ACC112 (cell line): ENCODE data around the gene FAM107A.
"Not testable (repeated sequence)": the region's sequence is repeated elsewhere in the genome, so short reads cannot be mapped to it uniquely, and the experiment has no call there.

Source experiments
- H2AFZ ChIP-seq: fragments of 200-600 bp; sonication (generic); one replicate; pipeline ENCODE4 v1.6.0; 2017; ENCODE audit warnings: antibody characterized with exemption, low read length; ENCODE audit not compliant: unreplicated experiment
- H3K27ac ChIP-seq: fragments of 200-600 bp; sonication (generic); 2 replicates; pipeline ENCODE4 v1.5.1; 2014; ENCODE audit warnings: low read depth, mild to moderate bottlenecking, antibody characterized with exemption, low read length, moderate library complexity
- H3K27me3 ChIP-seq: fragments of 200-600 bp; sonication (generic); 2 replicates; pipeline ENCODE4 v1.6.1; 2014; ENCODE audit warnings: mild to moderate bottlenecking, antibody characterized with exemption, low read length, moderate library complexity, mixed read lengths; ENCODE audit not compliant: insufficient read depth
- H3K36me3 ChIP-seq: fragments of 200-600 bp; sonication (generic); 2 replicates; pipeline ENCODE4 v1.6.1; 2016; ENCODE audit warnings: mild to moderate bottlenecking, antibody characterized with exemption, low read length, moderate library complexity, mixed read lengths; ENCODE audit not compliant: insufficient read depth
- H3K4me1 ChIP-seq: fragments of 200-600 bp; sonication (generic); one replicate; pipeline ENCODE4 v1.6.1; 2016; ENCODE audit warnings: low read length, mixed read lengths; ENCODE audit not compliant: insufficient read depth, unreplicated experiment, control insufficient read depth
- H3K4me3 ChIP-seq: fragments of 200-600 bp; sonication (generic); 2 replicates; pipeline ENCODE4 v1.5.1; 2014; ENCODE audit warnings: mild to moderate bottlenecking, low read depth, low read length
- H3K79me2 ChIP-seq: fragments of 200-600 bp; sonication (generic); one replicate; pipeline ENCODE4 v1.6.0; 2016; ENCODE audit warnings: low read length; ENCODE audit not compliant: control insufficient read depth, unreplicated experiment, insufficient read depth

Gene FAM107A

DNA sequence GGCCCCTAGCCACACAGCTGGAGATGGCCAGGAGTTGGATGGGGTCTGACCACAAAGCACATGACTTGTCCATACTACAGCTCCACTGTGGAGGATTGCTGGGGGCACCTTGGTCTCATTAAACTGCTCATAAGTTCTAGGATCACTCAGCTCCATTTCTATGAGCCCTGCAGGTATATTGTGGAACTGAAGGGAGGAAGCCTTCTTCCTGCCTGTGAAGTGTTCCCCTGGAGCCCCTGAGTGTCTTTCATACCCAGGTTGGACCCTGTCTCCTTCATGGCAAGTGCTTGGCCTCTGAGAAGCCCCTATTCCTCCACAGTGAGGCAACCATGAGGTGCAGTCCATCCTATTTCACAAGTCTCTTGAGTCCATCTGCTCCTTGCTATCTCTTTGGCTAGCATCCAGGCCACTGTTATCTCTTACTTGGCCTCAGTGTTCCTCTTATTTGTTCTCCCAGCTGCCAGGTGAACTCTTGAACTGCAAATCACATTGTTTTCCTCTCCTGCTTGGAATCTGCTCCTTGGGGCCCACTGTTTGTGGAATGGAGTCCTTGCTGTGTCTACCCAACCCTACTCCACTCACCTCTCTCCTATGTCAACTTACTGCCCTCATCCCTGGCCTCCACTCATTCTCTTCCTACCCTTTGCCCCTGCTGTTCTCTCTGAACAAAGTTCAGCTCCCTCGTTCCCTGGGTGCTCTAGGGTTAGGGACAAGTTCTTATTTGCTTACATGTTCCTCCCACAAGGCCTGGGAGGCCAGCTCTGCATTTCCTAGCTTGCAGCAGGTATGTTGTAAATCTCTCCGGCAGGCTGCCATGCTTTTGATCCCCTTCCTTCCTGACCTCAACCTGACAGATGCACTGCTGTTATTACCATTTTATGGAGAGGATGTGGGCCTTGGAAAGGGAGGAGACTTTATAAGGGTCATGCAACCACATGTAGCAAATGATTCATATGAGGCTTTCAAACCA, 41.4 kb downstream of the FAM107A start:
- H3K27ac ChIP-seq, result no peak overlapping the region
- H3K36me3 ChIP-seq, result no peaks in the 10 kb centered on the region
- no peaks in the 10 kb centered on the region for H3K27me3 ChIP-seq
- H3K4me3 ChIP-seq, result peak overlapping the region; percentile 71
- no peak overlapping the region for H2AFZ ChIP-seq
- peaks cover 19% of the 10 kb centered on the region for H3K4me1 ChIP-seq
- no peaks in the 10 kb centered on the region for H3K79me2 ChIP-seq

DNA sequence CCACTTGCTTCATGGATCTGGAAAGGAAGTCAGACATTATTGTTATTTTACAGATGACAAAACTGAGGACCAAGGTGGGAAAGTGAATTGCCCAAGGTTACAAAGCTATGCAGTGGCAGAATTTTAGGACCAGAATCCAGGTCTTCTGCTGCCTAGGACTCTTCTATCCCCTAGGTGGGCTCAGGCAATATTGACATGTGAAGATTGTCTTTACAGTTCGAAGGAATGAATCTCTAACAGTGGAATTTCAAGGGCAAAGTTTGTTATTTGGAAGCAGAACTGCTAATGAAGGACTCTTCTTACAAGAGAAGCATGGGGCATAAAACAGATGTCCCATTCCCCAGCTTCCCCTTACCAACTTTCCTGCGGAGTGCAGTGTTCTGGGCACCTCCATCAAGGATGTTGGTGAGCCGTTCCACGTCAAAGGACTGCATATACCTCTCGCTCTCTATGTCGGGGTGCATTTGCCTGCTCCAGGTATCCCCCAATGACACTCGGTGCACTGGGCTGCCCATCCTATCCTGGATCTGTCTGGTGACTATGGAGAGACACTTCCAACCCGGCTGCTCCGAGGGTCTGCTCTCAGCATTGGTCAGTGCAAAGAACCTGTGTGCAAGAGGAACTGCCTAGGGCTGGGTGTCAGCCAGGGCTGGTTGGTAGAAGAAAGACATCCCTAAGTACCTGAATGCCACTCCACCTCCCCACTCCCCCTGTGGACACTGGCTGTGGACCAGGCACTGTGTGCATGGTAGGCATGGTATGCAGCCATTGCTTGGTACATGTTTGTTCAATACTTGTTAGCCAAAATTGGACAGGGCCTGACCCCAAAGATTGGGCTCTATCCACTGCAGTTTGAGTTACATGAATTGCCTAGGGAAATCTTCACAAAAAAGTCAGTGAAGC, 42.3 kb downstream of the FAM107A start:
- no peaks in the 10 kb centered on the region for H3K79me2 ChIP-seq
- peaks cover 19% of the 10 kb centered on the region for H3K4me1 ChIP-seq
- no peak overlapping the region for H2AFZ ChIP-seq
- no peaks in the 10 kb centered on the region for H3K27me3 ChIP-seq
- H3K36me3 ChIP-seq, result no peaks in the 10 kb centered on the region
- no peak overlapping the region for H3K27ac ChIP-seq
- no peak overlapping the region for H3K4me3 ChIP-seq

DNA sequence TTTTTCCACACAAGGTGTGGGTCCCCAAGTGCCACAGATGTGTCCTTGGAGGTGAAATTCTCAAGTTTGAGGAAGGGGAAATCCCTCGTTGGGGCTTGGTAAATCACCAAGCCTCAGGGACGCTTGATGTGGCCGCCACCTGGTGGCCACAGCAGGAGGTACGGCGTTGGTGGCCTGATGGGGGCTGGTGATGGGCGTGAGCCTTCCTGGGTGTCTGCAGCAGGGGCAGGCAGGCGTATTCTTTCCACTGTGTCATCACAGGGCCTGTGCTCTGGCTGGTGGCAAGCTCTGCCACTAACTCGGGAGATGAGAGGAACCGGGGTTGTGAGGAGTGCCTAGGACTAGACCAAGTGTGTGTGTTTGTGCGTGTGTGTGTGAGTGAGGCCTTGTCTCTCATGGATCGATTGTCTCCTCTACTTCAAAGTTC, 44.4 kb downstream of the FAM107A start:
- Histone ChIP-seq H3K4me1 (peaks cover 30% of the 10 kb centered on the region), H3K79me2 (no peaks in the 10 kb centered on the region), H3K27me3 (no peaks in the 10 kb centered on the region), H3K27ac (no peak overlapping the region), H3K4me3 (no peak overlapping the region), H3K36me3 (no peaks in the 10 kb centered on the region), H2AFZ (no peak overlapping the region)

DNA sequence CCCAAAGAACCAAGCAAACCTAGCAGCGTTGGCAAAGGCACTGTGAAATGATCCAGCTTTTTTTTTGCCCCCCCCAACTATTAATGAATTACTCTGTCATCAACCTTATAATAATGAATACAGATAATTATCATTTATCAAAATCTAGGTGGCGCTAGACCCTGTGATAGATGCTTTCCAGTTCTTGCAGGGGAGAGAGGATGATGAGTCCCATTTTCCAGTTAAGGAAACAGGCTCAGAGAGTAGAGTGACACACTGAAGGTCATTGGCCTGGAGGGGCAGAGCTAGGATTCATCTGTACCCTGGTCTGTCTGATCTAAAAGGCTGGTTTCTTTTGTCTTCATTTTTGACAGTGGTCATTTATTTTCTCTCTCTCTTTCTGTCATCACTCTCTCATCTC, 45.2 kb downstream of the FAM107A start:
- Histone ChIP-seq H3K27ac (no peak overlapping the region), H2AFZ (no peak overlapping the region), H3K79me2 (no peaks in the 10 kb centered on the region), H3K4me1 (peaks cover 24% of the 10 kb centered on the region), H3K27me3 (no peaks in the 10 kb centered on the region), H3K4me3 (no peak overlapping the region), H3K36me3 (no peaks in the 10 kb centered on the region)

DNA sequence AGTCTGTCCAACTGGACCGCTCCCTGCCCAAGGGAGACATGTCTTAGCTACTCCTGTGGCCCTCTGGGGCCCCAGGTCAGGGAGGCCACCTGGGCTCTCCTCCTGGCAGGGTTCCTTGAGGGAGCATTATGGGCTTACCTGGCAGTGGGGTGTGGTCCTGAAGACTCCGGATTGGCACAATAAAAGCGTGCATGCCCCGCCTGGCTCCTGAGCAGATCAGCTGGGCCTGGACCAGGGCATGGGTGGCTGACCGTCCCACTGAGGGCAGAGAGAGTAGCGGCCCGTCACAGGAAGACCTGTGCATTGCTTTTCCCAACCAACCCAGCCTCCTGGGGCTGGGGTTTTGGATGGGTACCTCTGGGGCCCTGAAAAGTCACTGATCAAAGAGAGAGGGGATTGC, 45.6 kb downstream of the FAM107A start:
- no peak overlapping the region for H3K27ac ChIP-seq
- H3K79me2 ChIP-seq, result no peaks in the 10 kb centered on the region
- H3K4me1 ChIP-seq, result peaks cover 20% of the 10 kb centered on the region
- no peaks in the 10 kb centered on the region for H3K36me3 ChIP-seq
- no peak overlapping the region for H2AFZ ChIP-seq
- no peaks in the 10 kb centered on the region for H3K27me3 ChIP-seq
- H3K4me3 ChIP-seq, result no peak overlapping the region

DNA sequence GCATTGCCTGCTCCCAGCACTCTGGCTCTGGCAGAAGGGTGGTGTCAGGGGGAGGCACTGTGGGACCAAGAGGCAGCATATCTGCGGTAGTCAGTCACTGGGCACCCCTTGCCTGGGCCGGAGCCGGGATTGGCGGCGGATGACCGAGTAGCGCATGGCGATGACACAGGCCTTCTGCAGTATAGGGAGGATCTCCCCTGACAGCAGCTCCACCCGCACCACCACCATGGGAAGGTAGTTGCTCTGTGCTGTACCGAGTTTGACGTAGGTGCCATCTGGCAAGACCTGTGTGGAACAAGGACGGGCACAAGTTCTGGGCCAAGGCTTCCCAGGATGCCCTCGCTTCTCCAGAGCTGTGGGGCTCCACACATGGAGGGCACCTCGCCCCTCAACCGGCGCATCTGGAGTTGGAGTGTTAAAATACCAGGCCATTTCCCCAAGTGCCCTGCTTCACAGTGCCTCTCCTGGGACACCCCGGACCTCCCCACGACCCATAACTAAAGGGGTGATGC, 46.8 kb downstream of the FAM107A start:
- H3K79me2 ChIP-seq, result no peaks in the 10 kb centered on the region
- no peak overlapping the region for H3K4me3 ChIP-seq
- H3K4me1 ChIP-seq, result peaks cover 19% of the 10 kb centered on the region
- H2AFZ ChIP-seq, result no peak overlapping the region
- H3K36me3 ChIP-seq, result no peaks in the 10 kb centered on the region
- H3K27ac ChIP-seq, result no peak overlapping the region
- H3K27me3 ChIP-seq, result no peaks in the 10 kb centered on the region

DNA sequence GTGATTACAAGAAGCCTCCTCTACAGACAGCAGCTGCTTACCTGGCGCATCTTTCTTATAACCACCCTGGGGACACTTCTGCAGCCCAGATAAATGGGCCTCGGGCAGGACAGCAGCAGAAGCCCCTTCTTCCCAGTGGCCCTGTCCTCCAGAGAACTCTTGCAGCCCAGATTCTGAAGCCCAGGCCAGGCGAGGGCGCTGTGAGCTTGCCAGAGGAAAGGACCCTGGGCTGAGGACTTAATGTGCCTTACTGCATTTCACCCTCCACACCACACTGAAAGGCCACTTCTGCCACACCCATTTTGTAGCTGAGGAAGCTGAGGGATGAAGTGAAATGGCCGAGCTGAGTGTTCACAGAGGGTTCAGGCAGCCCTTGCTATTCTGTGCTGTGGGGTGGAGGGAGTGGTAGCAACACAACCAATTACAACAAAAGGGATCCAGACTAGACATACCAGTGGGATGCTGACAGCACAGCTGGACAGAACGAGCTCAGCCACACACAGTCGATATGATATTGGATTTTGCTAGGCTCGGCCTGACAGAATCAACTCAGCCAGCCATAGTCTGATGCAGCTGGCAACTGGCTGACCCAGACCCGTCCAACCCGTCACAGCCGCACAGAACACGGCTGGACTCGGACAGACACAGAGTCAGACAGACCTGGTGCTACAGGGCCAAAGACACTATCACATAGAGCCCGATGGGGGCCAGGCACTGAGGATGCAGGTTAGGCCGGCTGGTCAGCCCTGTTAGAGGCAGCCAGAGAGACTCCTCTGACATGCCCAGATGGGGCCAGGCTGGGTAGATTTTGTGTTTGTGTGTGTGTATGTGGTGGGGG, 47.5 kb downstream of the FAM107A start:
- no peak overlapping the region for H2AFZ ChIP-seq
- no peaks in the 10 kb centered on the region for H3K79me2 ChIP-seq
- H3K27ac ChIP-seq, result no peak overlapping the region

DNA sequence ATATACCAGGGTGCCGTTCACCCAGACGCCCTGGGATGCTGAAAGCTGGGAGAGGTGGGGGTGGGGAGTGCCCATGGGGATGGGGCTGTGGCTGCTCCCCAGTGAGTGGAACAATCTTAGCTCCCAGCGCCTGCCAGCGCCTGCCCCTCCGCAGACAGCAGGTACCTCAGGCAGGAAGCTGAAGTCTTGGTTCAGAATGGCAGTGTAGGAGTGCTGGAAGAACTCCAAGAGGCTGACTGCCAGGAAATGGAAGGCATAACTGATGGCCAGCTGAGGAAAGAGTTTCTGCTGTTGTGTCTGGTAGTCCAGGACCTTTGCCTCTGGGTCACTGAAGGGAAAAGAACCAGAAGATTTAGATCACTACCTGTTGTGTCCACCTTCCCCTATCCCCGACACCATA, 48.6 kb downstream of the FAM107A start:
- Histone ChIP-seq H3K27me3 (no peaks in the 10 kb centered on the region), H3K27ac (no peak overlapping the region), H2AFZ (no peak overlapping the region), H3K36me3 (no peaks in the 10 kb centered on the region), H3K4me3 (no peak overlapping the region), H3K79me2 (no peaks in the 10 kb centered on the region), H3K4me1 (peaks cover 19% of the 10 kb centered on the region)

More for the DNA sequence above, 47.5 kb downstream of the FAM107A start:
- Histone ChIP-seq H3K27me3 (no peaks in the 10 kb centered on the region), H3K4me1 (peaks cover 19% of the 10 kb centered on the region), H3K4me3 (no peak overlapping the region), H3K36me3 (no peaks in the 10 kb centered on the region)

DNA sequence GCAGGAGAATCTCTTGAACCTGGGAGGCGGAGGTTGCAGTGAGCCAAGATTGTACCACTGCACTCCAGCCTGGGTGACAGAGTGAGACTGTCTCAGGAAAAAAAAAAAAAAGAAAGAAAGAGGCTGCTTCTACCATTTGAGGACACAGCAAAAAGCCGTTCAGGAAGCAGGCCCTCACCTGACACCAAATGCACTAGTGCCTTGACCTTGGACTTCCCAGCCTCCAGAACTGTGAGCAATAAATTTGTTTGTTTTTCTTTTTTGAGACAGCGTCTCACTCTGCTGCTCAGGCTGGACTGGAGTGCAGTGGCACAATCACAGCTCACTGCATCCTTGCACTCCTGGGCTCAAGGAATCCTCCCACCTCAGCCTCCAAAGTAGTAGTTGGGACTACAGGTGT, 49.8 kb downstream of the FAM107A start:
- not testable (repeated sequence) for H3K27ac ChIP-seq, H3K27me3 ChIP-seq, H3K79me2 ChIP-seq, H3K4me3 ChIP-seq, H3K36me3 ChIP-seq, H2AFZ ChIP-seq
- H3K4me1 ChIP-seq, result peaks cover 19% of the 10 kb centered on the region

DNA sequence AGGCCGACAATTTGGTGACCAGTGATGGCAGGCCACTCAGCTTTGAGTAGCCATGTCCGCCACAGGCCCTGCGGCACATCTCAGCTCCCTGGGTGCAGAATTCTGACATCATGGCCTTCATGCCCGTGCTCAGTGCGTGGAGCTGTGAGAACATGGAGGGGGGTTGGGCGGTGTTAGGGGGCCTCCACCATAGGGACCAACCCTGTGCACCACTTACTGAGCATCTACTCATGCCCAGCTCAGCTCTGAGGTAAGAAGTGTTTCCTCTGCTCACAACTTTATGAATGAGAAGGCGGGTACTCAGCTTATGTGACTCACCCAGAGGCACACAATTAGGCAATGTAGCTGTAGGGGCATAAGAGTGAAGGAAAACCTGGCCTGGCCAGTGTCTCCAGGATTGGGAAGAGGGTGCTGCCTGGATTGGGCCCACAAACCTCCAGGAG, 50.7 kb downstream of the FAM107A start:
- no peak overlapping the region; the same call in 1 of the 2 replicates for H3K27ac ChIP-seq
- peaks cover 19% of the 10 kb centered on the region for H3K4me1 ChIP-seq
- no peaks in the 10 kb centered on the region for H3K79me2 ChIP-seq
- no peak overlapping the region for H3K4me3 ChIP-seq
- H3K27me3 ChIP-seq, result no peaks in the 10 kb centered on the region
- no peak overlapping the region for H2AFZ ChIP-seq
- no peaks in the 10 kb centered on the region for H3K36me3 ChIP-seq
